ENCODE measurements around the gene NEDD4L.

NEDD4L gene

DNA sequence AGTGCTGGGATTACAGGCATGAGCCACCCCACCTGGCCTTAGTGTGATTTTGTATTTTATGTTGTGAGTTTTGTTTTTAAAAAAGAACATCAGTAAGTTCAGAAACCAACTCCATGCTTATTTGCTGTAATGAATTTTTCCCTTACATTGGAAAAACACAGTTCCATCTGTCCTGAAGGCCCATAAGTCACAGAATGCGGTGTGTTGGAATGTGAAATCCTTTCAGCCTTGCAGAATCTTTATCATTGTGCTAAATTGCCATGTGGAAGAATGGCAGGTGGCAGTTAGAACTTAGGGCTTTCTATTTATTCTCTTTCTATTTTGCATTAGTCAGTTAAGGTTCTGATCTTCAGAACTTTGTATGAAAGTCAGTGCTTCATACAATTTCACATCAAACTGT is 52.6 kb downstream of the NEDD4L start:
- no peak for DNase-seq

DNA sequence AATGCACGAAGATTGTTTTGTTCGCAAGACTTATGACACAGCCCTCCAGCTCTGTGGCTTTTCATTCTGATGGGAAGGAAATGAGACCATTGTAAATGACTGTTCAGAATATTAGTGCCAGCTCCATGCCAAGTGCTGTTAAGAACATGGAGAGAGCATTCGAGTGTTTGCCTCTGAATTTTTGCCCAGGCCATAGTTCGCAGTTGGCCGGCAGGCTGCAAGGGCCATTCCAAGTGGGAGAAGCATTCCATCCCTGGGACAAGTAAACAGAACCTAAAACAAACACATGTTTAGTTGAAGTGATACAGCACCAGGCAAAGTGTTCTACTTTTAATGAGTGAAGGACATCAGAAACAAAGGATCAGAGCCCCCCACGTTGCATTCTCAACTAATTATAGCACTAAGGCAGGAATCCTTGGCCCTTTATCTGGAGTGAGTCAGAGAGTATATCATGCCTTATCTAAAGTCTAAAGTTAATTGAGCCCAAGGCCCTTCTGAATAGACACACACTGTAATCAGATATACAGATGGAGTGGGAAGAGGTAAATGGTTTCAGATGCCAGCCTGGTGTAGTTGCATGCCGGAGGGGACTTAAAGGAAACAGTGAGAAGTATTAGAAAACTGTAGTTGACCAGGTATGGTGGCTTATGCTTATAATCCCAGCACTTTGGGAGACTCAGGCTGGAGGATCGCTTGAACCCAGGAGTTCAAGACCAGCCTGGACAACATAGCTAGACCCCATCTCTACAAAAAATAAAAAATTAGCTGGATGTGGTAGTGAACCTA is 53.3 kb downstream of the NEDD4L start:
- no peak for DNase-seq

DNA sequence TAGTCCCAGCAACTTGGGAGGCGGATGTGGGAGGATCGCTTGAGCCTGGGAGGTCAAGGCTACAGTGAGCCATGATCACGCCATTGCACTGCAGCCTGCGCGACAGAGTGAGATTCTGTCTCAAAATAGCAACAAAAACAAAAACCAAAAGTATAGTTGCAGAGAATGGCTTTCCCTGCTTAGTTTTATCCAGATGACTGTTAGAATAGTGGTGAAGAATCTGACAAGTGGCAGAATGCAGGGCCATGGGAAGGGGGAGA is 53.8 kb downstream of the NEDD4L start:
- DNase-seq = no peak

DNA sequence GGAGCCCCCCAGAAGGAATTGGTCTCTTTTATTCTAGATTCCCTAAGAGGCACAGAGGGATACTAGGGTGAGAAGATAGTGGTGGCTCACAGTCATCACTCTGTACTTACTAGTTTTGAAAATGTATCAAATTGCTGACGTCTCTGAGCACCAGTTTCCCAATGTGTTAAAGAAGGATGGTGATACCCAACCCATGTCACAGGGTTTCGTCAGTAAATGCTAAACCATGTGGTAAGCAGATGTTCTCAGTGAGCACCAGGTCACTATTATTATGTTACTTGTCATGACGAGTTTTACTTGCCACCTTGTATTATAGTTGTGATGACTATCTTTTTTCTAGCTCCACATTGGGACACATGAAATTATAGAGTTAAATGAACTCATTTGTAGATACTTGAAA is 54.7 kb downstream of the NEDD4L start:
- no peak for DNase-seq

DNA sequence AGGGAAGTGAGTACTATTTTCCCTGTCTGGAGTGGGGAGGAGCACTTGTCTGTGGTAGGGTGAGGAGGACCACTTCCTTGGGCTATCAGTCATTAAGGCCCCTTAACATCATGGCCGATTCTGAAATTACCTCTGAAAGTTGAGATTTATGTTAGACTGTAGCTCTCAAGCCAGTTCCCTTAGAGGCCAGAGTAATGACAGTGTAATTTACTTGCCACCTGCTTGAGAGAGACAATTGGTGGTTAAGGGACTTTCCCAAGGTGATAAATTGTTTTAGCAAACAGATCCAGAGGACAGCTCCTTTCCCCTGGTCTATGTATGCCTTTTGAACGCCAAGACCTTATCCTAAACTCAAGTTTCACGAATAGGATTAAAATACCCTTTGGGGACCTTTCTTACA is 56.1 kb downstream of the NEDD4L start:
- no peak for DNase-seq

DNA sequence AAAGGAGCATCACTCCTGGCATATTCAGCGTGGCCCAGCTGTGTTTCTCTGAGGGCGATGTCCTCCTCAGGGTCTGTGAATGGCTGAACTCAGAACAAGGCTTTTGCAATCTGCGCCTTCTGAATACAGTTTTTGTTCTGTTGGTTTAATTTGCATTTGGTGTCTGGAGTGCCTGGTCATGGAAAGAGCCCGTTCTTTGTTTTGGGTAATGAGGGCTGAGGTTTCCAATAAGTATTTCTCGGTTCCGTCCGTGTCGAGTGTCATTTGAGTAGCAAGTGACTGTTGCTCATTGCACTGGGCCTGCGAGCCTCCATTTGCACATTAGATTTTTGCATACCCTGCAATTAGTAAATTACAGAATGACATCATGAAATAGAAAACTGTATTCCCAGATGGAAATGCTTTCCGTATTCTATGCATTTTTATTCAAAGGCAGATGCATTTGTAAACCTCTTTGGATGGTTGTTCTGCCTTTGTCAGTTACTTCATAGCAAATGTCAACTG is 57.3 kb downstream of the NEDD4L start:
- no peak for DNase-seq

DNA sequence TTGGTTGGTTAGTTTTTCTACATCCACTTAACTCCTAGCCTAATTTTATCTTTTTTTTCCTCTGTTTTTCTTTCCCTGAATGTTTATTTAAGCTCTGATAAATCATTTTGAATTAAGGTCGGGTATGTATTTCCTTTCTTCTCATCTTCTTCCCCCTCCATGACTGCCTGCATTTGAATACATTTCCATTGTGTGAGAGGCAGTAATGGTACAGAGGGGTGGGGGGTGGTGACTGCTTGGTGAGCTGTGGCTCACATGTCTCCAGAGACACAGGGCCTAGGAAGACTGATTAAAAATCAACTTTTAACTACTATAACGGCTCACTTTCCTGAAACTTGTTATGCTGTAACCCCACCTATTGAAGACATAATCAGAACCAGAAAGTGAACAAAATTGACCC is 58.0 kb downstream of the NEDD4L start:
- DNase-seq = no peak

DNA sequence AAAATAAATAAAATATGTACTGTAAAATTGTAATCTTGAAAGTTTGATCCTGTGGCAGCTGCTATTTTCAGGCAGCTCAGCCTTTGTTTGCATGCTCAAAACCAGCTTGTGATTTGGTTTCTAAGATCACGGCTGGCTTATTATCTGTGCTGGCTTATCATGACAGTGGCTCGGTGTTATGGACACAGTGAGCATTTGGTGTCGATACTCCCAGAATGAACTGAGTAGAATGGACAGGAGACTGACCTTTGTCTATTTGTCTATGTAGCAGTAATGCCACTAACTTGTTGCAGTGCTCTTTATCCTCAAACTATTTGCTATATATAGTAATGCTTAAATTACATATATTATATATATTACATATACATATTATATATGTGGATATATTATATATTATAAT is 58.8 kb downstream of the NEDD4L start:
- DNase-seq = no peak

DNA sequence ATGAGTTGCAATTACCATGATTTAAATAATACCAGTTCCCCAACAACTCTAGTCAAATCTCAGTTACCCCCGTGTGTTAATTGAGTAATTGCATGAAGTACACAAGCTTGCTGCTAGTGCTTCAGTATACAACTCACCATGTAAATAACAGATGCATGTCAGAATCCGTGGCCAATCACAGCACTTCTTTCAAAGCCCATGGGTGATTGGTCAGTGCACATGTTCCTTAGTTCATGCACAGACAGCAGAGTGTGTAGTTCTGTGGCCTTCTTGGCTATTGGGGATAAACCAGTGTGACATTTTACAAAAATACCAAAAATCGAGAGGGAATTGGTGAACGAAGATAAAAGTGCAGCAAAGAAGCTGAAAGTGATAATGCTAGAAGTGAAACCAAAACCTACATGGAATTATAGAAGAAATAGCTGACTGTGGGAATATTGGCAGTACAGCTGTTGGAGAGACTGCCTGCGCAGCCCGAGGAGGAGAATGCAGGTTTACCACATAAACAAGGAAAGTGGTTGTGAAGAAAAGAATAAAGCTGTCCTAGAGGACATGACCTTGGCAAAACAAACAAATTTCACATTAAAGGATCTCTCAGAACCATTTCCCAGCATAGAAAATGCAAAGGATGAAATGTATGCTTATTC is 59.4 kb downstream of the NEDD4L start:
- no peak for DNase-seq

DNA sequence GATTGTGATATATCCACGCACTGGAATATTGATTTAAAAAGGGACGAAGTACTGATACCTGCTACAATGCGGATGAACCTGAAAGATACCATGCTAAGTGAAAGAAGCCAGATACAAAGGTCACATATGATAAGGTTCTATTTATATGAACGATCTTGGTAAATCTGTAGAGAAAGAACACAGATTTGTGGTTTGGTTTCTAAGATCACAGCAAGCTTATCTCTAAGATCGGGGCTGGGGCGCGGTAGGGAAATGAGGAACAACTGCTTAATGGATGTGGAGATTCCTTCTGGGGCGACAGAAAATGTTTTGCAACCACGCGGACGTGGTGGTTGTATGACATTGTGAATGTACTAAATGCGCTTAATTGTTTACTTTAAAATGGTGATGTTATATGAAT is 60.1 kb downstream of the NEDD4L start:
- DNase-seq = no peak

DNA sequence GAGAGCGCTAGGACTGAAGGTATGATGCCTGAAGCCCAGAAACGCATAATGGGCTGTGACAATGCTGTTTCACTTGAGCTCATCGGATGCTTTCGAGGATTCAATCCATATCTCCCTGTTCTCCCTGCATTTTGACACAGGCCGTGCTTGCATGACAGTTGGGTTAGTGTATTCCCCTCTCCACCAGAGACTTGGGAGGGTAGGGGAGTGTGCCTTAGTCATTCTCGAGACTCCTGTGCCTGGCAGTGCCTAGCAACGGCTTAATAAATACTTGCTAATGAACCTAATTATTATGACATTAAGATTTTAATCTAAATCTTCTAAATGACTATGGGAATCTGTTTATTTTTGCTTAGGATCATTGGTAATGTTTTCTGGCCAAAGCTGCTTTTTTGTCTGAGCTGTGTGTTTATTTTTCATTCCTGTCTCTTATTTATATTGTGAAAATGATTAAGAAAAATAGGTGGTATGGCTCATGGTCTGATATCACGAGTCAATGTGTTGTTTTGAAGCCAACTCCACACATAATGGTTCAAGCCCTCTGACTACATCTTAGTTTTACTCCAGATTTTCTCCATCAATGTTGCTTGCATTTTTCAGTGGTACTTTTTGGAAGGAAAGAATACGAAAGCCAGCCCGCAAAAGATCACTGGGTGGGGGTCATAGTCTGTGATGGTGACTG is 61.3 kb downstream of the NEDD4L start:
- DNase-seq = no peak

DNA sequence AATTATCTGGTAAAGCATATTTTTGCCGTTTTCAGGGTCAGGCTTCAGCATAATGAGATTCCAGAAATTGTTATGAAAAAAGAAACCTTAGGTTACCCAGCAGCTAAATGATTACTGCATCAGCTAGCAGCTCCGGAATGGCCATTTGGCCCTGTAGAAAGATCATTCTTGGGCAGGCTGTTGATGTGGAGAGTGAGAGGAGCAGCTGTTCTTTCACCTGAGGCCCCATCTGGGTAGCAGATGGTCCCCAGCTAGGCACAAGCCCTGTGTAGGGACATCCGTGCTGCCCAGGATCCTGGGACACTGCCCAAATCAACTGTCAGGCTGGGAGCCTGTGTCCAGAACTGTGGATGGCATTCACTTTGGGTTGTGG is 61.8 kb downstream of the NEDD4L start:
- no peak for DNase-seq

DNA sequence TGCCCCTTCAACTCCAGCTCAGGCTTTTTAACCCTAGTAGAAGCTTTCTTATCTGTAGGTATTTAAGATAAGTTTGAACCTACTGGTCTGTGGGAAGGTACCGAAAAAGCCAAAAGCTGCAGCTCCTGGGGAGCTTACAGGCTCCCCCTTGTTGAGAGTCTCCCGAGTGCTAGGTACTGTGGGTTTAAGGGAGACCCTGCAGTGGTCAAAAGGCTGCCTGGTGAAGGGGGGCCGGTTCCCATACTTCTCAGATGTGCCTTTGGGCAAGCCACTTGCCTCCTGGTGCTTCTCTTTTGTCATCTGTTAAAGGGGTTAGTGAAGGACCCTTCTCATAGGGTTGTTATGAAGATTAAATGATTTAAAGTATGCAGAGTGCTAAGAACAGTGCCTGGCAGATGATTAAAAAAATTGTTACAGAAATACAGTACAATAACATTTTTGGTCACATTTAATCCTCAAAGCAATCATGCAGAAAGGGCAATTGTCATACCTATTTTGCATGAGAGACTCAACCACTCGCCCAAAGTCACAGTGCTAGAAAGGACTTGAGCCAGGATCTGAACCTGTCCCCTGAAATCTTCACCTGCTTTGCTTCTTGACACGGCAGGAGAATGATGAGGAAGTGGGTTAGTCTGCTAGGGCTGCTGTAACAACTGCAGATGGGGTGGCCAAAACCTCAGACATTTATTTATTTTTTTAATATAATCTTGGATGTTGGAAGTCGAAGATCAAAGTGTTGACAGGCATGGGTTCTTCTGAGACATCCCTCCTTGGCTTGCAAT is 62.5 kb downstream of the NEDD4L start:
- no peak for DNase-seq

DNA sequence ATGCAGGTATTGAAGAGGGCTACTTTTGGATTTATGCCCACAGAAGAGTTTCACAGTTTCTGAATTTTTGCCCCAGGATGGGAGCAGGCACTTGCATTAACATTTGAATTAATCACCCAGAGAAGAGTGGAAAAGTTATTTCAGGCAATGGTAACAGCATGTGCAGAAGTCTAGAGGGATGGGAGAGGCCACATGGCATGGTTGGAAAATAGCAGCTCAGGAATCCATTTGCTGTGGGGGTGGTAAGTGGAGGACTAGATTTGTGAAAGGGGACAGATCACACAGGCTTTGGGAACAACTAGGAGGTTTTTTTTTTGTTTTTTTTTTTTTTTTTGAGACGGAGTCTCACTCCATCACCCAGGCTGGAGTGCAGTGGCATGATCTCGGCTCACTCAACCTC is 65.2 kb downstream of the NEDD4L start:
- no peak for DNase-seq

DNA sequence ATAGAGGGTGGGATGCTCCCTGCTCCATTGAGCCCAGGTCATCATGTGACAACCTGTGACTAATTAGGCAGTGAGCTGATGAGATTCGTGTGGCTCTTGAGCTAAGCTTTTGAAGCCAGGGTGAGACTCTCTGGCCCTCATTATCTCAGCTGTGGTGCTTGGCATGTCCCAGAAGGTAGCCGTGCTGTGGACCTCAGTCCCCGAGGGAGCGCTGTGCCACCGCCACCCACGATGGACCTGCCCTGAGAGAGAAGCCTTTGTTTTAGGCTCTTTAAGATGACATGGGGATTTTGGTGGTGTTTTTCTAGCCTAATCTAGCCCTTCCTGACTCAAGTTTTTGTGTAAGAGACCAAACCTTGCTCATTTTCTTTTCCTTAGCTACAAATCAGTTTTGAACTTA is 66.4 kb downstream of the NEDD4L start:
- DNase-seq = no peak

DNA sequence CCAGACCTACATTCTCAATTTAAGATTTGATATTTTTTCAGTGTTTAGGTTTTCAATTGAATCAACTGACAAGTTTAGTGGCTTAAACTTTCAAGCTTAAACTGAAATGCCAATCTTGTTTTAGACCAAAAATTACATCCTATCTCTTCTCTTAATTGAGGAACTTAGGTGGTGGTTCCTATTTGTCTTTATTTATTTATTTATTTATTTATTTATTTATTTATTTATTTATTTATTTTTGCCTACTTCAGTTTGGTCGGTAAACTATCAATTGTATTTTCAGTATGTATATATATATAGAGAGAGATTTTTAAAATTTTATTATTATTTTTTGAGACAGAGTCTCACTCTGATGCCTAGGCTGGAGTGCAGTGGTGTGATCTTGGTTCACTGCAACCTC is 68.1 kb downstream of the NEDD4L start:
- DNase-seq = no peak

DNA sequence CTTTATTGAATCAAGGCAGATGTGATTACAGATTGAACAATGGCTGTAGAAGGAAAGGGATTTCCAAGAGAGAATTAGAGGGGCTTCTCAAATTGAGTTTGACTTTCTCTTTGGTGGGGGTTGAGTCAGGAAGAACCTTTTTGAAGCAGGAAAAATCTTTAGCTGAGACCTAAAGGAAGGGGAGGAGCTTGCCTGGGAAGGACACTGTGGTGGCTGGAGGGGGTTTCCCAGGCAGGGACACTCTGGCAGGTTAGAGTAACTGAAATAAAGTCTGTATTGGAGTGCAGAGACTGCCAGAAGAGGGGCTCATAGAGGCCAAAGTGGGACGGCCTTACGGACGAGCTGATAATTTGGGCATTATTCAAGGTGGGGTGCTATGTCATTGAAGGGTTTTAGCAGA is 69.3 kb downstream of the NEDD4L start:
- DNase-seq = no peak

DNA sequence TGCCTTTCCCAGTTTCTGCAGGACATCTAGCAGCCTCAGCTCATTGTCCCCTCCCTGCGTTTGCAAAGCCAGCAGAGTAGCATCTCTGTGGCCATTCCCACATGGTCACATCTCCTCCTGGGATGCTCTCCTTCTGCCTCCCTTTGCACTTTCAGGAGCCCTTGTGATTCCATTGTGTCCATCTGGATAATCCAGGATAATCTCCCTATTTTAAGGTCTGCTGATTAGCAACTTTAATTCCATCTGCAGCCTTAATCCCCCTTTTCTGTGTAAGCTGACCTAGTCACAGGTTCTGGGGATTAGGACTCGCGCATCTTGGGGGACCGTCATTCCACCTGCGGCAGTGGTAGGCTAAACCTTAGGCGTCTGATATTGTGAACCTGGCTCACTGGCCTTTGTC is 70.7 kb downstream of the NEDD4L start:
- no peak for DNase-seq

DNA sequence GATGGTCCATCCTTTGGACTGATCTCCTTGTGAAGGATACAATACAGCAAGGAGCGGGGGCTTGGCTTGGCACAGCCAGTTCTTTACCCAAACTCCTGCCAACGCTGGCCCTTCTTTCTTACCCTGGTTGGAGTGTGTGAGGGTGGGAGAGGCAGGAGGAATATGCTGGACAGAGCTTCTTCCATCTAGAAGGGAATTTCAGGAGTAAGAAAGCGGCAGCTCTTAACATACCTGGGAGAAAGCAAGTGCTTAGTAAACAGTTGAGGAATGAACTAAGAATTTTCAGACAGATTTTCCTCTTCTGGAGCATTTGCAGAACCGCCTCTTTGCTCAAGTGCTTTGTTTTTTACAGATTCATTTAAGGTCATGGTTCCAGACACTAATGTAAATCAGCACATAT is 72.8 kb downstream of the NEDD4L start:
- no peak for DNase-seq

DNA sequence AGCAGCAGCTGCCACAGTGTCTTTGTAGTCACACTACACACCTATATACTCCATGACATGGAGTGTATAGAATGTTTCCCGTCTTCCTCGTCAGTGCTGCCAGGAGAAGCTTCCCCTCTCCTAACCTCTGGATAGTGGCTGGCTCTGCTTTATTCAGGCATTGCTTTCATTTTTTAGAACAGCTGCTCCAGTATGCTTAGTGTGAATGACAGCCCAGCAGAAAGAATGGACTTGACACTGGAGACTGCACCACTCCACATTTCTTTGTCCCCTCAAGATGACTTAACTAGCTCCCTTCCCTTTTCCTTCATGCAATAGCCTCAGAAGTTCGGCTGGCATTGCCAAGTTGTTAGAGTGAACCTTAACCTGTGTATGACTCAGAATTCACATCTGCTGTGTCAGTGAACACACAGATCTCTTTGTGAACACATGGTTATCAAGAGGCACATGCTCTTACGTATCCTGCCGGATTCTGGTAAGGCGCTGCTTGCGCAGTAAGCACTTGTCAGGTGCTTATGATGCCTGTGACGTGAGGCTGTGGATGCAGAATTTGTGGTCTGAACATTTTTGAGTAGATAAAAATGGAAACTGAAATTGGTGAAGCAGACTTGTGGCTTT is 73.9 kb downstream of the NEDD4L start:
- no peak for DNase-seq

DNA sequence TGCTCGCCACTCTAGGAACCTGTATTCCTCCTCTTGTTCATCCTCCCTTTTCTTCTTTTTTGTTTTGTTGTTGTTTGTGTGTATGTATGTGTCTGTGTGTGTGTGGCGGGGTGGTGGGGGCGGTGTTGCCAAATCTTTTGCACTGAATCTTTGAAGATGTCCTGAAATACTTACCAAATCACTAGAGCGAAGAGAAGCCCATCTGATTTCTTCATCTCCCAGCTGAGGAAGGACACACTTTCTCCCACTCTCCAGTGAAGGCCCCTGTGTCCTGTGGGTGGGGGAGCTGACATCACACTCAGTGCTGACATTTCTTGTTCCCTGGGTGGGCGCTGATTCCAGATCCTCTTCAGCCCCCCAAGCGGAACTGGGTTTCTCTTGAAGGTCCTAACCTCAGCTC is 74.5 kb downstream of the NEDD4L start:
- no peak for DNase-seq

DNA sequence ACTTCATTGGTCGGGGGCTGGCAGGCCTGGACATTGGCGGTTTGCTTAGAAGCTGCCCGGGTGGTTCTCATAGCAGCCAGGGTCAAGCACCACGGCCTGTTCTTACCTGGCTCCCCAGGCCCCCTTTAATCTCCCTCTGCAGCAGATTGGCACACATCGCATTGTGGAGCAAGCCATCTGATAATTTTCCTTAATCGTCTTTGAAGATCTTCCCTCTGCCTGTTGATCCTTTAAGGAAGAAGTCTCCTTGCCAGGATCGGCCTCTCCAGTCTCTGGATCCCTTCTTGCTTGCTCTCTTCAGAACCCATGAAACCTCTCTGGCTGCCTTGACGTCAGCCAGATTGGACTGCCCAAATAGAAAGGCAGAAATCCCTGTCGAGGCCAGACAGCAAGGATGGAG is 75.8 kb downstream of the NEDD4L start:
- no peak for DNase-seq

DNA sequence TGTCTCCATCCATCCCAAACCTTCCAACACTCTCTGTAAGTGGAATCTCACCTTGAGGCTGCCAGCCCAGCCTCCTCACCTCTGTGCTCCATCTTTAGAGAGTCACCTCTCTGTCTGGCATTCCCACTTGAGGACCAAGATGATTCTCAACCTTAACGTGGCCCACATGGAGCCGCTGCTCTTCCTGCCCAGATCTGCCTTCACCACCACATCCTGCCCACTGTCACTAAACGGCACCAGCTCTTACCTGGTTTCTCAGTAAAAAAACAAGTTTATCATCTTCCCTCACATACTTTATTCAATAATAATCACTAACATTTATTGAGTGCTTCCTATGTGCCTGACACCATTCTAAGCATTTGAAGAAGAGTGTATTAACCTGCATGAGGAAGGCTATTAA is 80.4 kb downstream of the NEDD4L start:
- DNase-seq = no peak
